Glutamatergic neuron (in vitro differentiated cells): ENCODE data around the gene SIRT5. TPM values are rescaled to one million over a fixed set of nuclear protein-coding genes. Genes with fewer than 3 reads are reported as not detected.

Source experiments
- DNase-seq: peaks from one replicate; pipeline ENCODE4 v3.0.0; 2022
- H3K27ac Mint-ChIP-seq: one replicate; pipeline ENCODE4 v1.8.0; 2020; ENCODE audit warnings: mild to moderate bottlenecking, mixed read lengths, inconsistent platforms; ENCODE audit not compliant: unreplicated experiment
- H3K27me3 Mint-ChIP-seq: one replicate; pipeline ENCODE4 v1.8.0; 2020; ENCODE audit warnings: mild to moderate bottlenecking, moderate library complexity, mixed read lengths, inconsistent platforms; ENCODE audit not compliant: unreplicated experiment
- H3K36me3 Mint-ChIP-seq: one replicate; pipeline ENCODE4 v1.8.0; 2020; ENCODE audit warnings: mild to moderate bottlenecking, mixed read lengths, inconsistent platforms; ENCODE audit not compliant: unreplicated experiment
- H3K4me1 Mint-ChIP-seq: one replicate; pipeline ENCODE4 v1.8.0; 2020; ENCODE audit warnings: mild to moderate bottlenecking, low read depth, mixed read lengths, inconsistent platforms; ENCODE audit not compliant: unreplicated experiment
- H3K4me3 Mint-ChIP-seq: one replicate; pipeline ENCODE4 v1.8.0; 2020; ENCODE audit warnings: mild to moderate bottlenecking, mixed read lengths, inconsistent platforms; ENCODE audit not compliant: unreplicated experiment
- H3K9me3 Mint-ChIP-seq: one replicate; pipeline ENCODE4 v1.8.0; 2020; ENCODE audit warnings: mild to moderate bottlenecking, moderate library complexity, mixed read lengths, inconsistent platforms; ENCODE audit not compliant: unreplicated experiment
- CTCF ChIP-seq: fragments of 200-600 bp; sonication (generic); IDR thresholded peaks from one replicate; pipeline ENCODE4 v1.5.0; 2021; ENCODE audit not compliant: partially characterized antibody, unreplicated experiment
- total RNA-seq: library from RNA; stranded (reverse); fragmentation: NEBNext Ultra II Directional; extraction: Animal tissue kit (Norgen Biotek cat#: 25700); gene quantifications from one replicate; pipeline ENCODE4 v1.2.1, GENCODE V29; 2021; ENCODE audit not compliant: unreplicated experiment

The SIRT5 gene
- total RNA-seq, 1 donor from 2014 or later = 4.9 TPM

GRCh38 chr6:13573669-13574110 lies 711 bp upstream of the SIRT5 start:
- H3K27me3 Mint-ChIP-seq = peaks cover 3% of the 10 kb centered on the region

DNA sequence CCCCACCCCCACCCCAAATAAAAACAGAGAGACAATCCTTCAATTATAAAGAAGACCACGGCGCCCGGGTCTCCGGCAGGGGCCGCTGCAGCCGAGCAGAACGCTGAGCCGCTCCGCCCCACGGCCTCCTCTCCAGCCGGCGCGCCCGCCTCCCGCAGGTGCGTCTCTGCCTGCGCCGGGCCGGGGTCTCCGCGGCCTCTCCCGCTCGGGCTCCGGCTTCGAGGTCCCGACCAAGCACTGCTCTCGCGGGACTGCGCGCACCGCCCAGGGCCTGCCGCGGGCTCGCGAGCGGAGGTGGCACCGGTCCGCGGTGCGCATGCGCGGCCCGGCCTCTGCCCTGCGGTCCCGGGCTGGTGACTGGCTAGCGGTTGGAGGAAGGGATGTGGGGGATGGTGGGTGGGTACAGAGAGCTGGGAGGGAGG lies 241 bp upstream of the SIRT5 start:
- peaks cover 3% of the 10 kb centered on the region for H3K27me3 Mint-ChIP-seq
- TF ChIP-seq CTCF = no peak
- peak overlapping the region; percentile 96 for H3K4me3 Mint-ChIP-seq
- no peaks in the 10 kb centered on the region for H3K36me3 Mint-ChIP-seq
- peak; percentile 94 for DNase-seq
- peak overlapping the region; percentile 86 for H3K27ac Mint-ChIP-seq
- peaks cover 2% of the 10 kb centered on the region for H3K9me3 Mint-ChIP-seq
- H3K4me1 Mint-ChIP-seq = no peaks in the 10 kb centered on the region

More at GRCh38 chr6:13573669-13574110, 711 bp upstream of the SIRT5 start:
- H3K4me3 Mint-ChIP-seq = peak overlapping the region; percentile 86
- peaks cover 2% of the 10 kb centered on the region for H3K9me3 Mint-ChIP-seq
- H3K27ac Mint-ChIP-seq = peak overlapping the region; percentile 57
- no peaks in the 10 kb centered on the region for H3K36me3 Mint-ChIP-seq
- no peak for DNase-seq
- H3K4me1 Mint-ChIP-seq = no peaks in the 10 kb centered on the region
- no peak for TF ChIP-seq CTCF

DNA sequence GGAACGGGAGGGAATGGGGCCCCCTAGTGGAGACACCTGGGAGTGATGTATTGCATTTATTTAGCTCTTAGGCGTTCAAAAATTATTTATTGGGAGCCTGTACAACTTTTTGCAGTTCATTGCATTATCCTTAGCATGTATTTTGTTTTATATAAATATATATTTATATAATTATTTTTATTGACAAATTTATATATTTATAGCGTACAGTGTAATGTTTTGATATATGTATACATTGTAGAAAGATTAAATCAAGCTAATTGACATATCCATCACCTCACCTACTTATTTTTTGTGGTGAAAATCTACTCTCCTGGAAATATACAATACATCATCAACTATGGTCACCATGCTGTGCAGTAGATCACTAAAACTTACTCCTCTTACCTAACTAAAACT lies 975 bp downstream of the SIRT5 start:
- H3K4me1 Mint-ChIP-seq = no peaks in the 10 kb centered on the region
- H3K4me3 Mint-ChIP-seq = peak overlapping the region; percentile 96
- peak; percentile 92 for TF ChIP-seq CTCF
- no peak for DNase-seq
- H3K27me3 Mint-ChIP-seq = peaks cover 3% of the 10 kb centered on the region
- H3K36me3 Mint-ChIP-seq = no peaks in the 10 kb centered on the region
- peak overlapping the region; percentile 86 for H3K27ac Mint-ChIP-seq
- no peaks in the 10 kb centered on the region for H3K9me3 Mint-ChIP-seq

DNA sequence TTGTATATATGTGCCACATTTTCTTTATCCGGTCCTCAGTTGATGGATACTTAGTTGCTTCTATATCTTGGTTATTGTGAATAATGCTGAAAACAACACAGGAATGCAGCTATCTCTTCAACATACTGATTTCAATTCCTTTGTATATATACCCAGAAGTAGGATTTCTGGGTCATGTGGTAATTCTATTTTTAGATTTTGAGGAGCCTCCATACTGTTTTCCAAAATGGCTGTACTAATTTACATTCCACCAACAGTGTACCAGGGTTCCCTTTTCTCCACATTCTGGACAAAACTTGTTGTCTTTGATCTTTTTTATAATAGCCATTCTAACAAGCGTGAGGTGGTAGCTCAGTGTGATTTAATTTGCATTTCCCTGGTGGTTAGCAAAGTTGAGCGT lies 1.6 kb downstream of the SIRT5 start:
- Mint-ChIP-seq H3K27me3 (peaks cover 3% of the 10 kb centered on the region), H3K9me3 (no peaks in the 10 kb centered on the region), H3K4me1 (no peaks in the 10 kb centered on the region), H3K36me3 (no peaks in the 10 kb centered on the region), H3K4me3 (no peak overlapping the region), H3K27ac (no peak overlapping the region)
- DNase-seq = no peak
- no peak for TF ChIP-seq CTCF

DNA sequence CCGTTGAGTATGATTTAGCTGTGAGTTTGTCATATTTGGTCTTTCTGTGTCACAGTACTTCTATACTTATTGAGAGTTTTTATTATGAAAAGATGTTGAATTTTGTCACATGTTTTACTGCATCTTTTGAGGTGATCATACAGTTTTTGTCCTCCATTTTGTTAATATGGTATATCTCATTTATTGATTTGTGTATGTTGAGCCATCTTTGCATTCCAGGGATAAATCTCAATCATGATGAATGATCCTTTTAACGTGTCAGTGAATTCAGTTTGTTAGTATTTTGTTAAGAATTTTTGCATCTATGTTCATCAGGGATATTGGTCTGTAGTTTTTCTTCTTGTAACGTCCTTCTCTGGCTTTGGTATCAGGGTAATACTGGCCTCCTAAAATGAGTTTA lies 3.5 kb downstream of the SIRT5 start:
- Mint-ChIP-seq H3K4me1 (no peaks in the 10 kb centered on the region), H3K36me3 (no peaks in the 10 kb centered on the region), H3K4me3 (no peak overlapping the region), H3K9me3 (no peaks in the 10 kb centered on the region), H3K27me3 (no peaks in the 10 kb centered on the region), H3K27ac (no peak overlapping the region)
- no peak for TF ChIP-seq CTCF
- no peak for DNase-seq
